K562 (cell line): ENCODE measurements around the gene IGLL1. TPM values are rescaled to one million over a fixed set of nuclear protein-coding genes. Genes with fewer than 3 reads are reported as not detected.

Experiments used
- ADNP ChIP-seq: fragments of 200-800 bp; sonication (Bioruptor generic); IDR thresholded peaks from 2 replicates; pipeline ENCODE4 v1.6.1; 2016; ENCODE audit warnings: missing genetic modification characterization, missing compliant biosample characterization
- EP300 ChIP-seq: IDR thresholded peaks from 2 replicates; pipeline ENCODE4 v1.6.1; 2012; ENCODE audit warnings: low read length, improper control_type of control experiment
- KAT8 ChIP-seq: fragments of 450-650 bp; IDR thresholded peaks from 2 replicates; pipeline ENCODE4 v1.6.1; 2016; ENCODE audit warnings: low read depth, mild to moderate bottlenecking
- NCOR1 ChIP-seq: fragments of 450-650 bp; IDR thresholded peaks from 2 replicates; pipeline ENCODE4 v1.6.1; 2016; ENCODE audit warnings: mild to moderate bottlenecking, moderate library complexity
- TAF7 ChIP-seq: fragments of 450-650 bp; IDR thresholded peaks from 2 replicates; pipeline ENCODE4 v1.6.1; 2016; ENCODE audit warnings: missing genetic modification characterization, missing compliant biosample characterization
- TCF7L2 ChIP-seq: fragments of 150-350 bp; IDR thresholded peaks from 2 replicates; pipeline ENCODE4 v1.6.1; 2016; ENCODE audit warnings: low read depth, mild to moderate bottlenecking, low read length, moderate library complexity
- ZNF140 ChIP-seq: fragments of 250-450 bp; sonication (Bioruptor Pico); IDR thresholded peaks from 2 replicates; pipeline ENCODE4 v1.8.0; 2021; ENCODE audit warnings: moderate library complexity, mild to moderate bottlenecking, inconsistent platforms
- polyA plus RNA-seq, 8 experiments: library from polyadenylated mRNA; depleted of rRNA in 4 of 8; stranded (reverse) in 5 of 8; unstranded in 3 of 8; fragments of >200 nt; fragmentation: Nextera tagmentation in 2 of 8; fragmentation: Illumina TruSeq in 1 of 8; extraction: Ambion mirVana in 2 of 8; extraction: Trizol in 1 of 8; gene quantifications; 2 replicates each; pipeline versions ENCODE4 v1.2.1 to v1.2.3, GENCODE V29; 2011 to 2014; ENCODE audit warnings: inconsistent platforms in 1 of 8, missing spikeins in 1 of 8
- total RNA-seq, 7 experiments: library from RNA; depleted of rRNA in 6 of 7; stranded (reverse); fragments of >200 nt in 6 of 7; fragmentation: Illumina TruSeq in 2 of 7; extraction: Trizol in 2 of 7; gene quantifications; 2 replicates each; pipeline versions ENCODE4 v1.2.1 to v1.2.3, GENCODE V29; 2011 to 2021; ENCODE audit warnings: low replicate concordance in 1 of 7
- TF ChIP-seq, protein P1 (sequence below): fragments of 250-450 bp; sonication (Bioruptor Pico); IDR thresholded peaks from 2 replicates; pipeline ENCODE4 v1.5.0; 2021
- TF ChIP-seq, protein P2 (sequence below), 2 experiments: fragments of 450-650 bp; IDR thresholded peaks; 2 replicates each; pipeline ENCODE4 v1.6.1; 2016; ENCODE audit warnings: mild to moderate bottlenecking in 2 of 2, borderline replicate concordance in 1 of 2, low read depth in 1 of 2, moderate library complexity in 1 of 2

The IGLL1 gene
- total and polyA plus RNA-seq, 9 of the 15 experiments (the other 6 are each of a cell fraction or from before 2014, with no cell fraction given): 0.10 to 0.32 (median 0.20) TPM; not detected in 6

DNA sequence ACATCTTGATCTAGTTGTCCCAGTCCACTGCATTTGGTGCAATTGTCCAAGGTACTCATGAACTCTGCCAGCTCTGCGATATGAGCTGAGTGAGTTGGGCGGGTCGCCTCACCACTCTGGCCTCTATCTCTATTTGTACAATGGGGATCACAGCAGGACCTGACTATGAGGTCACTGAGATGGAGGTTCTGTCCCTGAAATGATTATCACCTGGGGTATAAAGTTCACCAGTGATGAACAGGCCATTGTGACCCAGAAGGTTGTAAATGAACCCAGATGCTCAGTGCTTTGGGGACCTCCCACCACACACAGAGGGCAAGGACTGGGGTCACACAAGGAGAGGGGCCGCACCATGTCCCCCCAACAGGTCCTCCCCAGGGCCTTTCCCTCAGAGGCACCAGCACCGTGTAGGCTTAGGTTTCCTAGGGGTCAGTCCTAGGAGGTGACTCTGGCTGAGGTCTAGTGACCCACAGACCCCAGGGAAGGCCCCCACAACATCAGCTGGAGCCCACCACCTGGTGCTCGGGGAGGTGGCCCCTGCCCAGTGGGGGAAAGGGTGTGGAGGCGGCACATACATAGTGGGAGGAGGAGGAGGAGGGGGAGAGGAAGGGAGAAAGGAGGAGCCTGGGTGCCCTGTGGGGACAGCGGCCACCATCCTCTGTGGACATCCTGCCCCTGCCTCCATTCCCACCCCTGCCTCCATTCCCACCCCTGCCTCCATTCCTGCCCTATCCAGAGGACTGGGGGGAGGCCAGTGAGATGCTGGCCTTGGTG, 25.0 kb upstream of the IGLL1 start (continued):
- TF ChIP-seq, protein P1, sequence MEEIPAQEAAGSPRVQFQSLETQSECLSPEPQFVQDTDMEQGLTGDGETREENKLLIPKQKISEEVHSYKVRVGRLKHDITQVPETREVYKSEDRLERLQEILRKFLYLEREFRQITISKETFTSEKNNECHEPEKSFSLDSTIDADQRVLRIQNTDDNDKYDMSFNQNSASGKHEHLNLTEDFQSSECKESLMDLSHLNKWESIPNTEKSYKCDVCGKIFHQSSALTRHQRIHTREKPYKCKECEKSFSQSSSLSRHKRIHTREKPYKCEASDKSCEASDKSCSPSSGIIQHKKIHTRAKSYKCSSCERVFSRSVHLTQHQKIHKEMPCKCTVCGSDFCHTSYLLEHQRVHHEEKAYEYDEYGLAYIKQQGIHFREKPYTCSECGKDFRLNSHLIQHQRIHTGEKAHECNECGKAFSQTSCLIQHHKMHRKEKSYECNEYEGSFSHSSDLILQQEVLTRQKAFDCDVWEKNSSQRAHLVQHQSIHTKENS (CRISPR knock-in tag): no peak
- no peak for TF ChIP-seq ZNF140 (CRISPR knock-in tag)
- TF ChIP-seq KAT8: no peak
- TF ChIP-seq NCOR1: no peak
- TF ChIP-seq, protein P2, sequence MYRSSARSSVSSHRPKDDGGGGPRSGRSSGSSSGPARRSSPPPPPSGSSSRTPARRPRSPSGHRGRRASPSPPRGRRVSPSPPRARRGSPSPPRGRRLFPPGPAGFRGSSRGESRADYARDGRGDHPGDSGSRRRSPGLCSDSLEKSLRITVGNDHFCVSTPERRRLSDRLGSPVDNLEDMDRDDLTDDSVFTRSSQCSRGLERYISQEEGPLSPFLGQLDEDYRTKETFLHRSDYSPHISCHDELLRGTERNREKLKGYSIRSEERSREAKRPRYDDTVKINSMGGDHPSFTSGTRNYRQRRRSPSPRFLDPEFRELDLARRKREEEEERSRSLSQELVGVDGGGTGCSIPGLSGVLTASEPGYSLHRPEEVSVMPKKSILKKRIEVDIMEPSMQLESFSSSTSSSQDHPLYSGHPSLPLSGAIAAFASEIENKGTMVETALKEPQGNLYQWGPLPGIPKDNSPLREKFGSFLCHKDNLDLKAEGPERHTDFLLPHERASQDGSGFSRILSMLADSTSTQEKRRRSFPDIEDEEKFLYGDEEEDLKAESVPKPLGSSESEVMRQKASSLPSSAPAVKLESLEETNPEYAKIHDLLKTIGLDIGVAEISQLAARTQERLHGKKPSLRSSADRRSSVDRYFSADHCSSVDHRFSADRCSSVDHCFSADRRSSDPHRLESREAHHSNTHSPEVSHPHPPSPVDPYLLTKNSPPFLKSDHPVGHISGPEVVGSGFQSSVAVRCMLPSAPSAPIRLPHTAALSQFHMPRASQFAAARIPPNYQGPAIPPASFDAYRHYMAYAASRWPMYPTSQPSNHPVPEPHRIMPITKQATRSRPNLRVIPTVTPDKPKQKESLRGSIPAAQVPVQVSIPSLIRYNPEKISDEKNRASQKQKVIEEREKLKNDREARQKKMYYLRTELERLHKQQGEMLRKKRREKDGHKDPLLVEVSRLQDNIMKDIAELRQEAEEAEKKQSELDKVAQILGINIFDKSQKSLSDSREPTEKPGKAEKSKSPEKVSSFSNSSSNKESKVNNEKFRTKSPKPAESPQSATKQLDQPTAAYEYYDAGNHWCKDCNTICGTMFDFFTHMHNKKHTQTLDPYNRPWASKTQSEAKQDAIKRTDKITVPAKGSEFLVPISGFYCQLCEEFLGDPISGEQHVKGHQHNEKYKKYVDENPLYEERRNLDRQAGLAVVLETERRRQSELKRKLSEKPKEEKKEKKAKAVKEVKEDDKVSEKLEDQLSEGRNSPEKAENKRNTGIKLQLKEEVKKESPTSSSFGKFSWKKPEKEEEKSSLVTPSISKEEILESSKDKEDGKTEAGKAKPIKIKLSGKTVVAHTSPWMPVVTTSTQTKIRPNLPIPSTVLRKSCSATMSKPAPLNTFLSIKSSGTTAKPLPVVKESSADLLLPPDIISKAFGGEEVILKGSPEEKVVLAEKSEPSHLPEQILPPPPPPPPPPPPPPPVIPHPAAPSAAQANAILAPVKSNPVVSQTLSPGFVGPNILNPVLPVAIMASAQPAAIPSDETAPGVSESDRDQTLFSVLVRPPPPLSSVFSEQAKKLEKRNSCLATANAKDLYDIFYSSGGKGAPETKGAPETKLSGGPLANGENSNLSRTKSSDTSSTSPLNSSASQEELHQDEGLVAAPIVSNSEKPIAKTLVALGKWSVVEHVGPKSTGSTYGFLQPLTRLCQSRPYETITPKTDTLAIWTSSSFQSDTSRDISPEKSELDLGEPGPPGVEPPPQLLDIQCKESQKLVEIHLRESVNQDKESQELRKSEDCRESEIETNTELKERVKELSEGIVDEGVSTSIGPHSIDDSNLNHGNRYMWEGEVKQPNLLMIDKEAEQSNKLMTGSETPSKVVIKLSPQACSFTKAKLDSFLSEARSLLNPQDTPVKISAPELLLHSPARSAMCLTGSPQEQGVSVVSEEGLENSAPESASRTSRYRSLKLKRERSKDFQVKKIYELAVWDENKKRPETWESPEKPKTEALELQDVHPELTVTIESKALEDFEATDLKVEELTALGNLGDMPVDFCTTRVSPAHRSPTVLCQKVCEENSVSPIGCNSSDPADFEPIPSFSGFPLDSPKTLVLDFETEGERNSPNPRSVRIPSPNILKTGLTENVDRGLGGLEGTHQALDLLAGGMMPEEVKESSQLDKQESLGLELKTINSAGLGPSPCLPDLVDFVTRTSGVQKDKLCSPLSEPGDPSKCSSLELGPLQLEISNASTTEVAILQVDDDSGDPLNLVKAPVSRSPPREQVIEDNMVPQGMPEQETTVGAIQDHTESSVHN (IDR thresholded peaks at IDR 0.05; ENCODE audit: borderline replicate concordance in 1 of 2, low read depth in 1 of 2): no peak
- no peak for TF ChIP-seq TAF7
- no peak for TF ChIP-seq ADNP (tag)
- TF ChIP-seq EP300: no peak
- TF ChIP-seq TCF7L2: no peak
